ENCODE results near the gene DGKQ.

DGKQ gene

GRCh38 chr4:954211-955020 is 19.0 kb downstream of the DGKQ start:
- no peaks in the 10 kb centered on the region for H3K27me3 ChIP-seq (ENCODE audit: low read depth, low read length)
- peaks cover 5 to 41% of the 10 kb centered on the region in 2 donors for H3K36me3 ChIP-seq (ENCODE audit: control insufficient read depth in 1 of 2, insufficient read depth in 2 of 2, low read length in 2 of 2)
- H3K4me3 ChIP-seq (ENCODE audit: low read depth in 1 of 2, low read length in 2 of 2) = no peak overlapping the region
- H3K27ac ChIP-seq (ENCODE audit: low read length) = no peak overlapping the region
- H3K9me3 ChIP-seq (ENCODE audit: control insufficient read depth in 1 of 2, low read length in 2 of 2) = no peaks in the 10 kb centered on the region
- no peaks in the 10 kb centered on the region for H3K4me1 ChIP-seq (ENCODE audit: control insufficient read depth in 1 of 2, insufficient read depth in 2 of 2, low read length in 2 of 2)

GRCh38 chr4:953574-953915 is 19.8 kb downstream of the DGKQ start:
- Histone ChIP-seq H3K4me3 (ENCODE audit: low read depth in 1 of 2, low read length in 2 of 2) (no peak overlapping the region), H3K4me1 (ENCODE audit: control insufficient read depth in 1 of 2, insufficient read depth in 2 of 2, low read length in 2 of 2) (no peaks in the 10 kb centered on the region), H3K9me3 (ENCODE audit: control insufficient read depth in 1 of 2, low read length in 2 of 2) (no peaks in the 10 kb centered on the region), H3K27me3 (ENCODE audit: low read depth, low read length) (no peaks in the 10 kb centered on the region), H3K27ac (ENCODE audit: low read length) (no peak overlapping the region), H3K36me3 (ENCODE audit: control insufficient read depth in 1 of 2, insufficient read depth in 2 of 2, low read length in 2 of 2) (peaks cover 5 to 40% of the 10 kb centered on the region in 2 donors)

DNA sequence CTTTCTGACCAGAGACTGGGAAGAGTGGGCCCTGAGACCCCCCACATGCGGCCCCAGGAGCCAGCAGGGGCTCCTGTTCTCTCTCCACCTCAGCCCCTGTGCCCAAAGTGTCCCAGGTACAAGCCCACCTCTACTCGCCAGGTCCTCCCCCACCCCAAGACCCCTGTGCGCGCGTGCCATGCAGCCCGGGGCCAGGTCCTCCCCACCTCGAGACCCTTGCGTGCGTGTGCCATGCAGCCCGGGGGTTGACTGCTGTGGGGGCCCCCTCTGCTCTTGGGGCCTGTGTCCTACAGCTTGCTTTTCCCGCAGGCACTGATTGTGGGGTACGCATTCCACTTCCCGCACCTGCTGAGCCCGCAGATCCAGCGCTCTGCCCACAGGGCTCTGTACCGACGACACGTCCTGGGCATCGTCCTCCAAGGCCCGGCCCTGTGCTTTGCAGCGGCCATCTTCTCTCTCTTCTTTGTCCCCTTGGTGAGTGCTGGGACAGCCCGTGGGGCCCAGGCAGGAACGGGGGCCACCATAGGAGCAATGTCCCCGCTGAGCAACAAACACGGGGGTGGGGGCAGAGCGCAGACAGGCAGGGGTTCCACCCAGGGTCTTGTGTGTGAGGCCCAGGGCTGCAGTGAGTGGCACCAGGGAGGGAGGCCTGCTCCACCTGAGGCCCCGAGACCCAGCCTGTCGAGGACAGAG is 20.3 kb downstream of the DGKQ start:
- Histone ChIP-seq H3K27me3 (ENCODE audit: low read depth, low read length) (no peaks in the 10 kb centered on the region), H3K36me3 (ENCODE audit: control insufficient read depth in 1 of 2, insufficient read depth in 2 of 2, low read length in 2 of 2) (peaks cover 5 to 34% of the 10 kb centered on the region in 2 donors), H3K4me3 (ENCODE audit: low read depth in 1 of 2, low read length in 2 of 2) (no peak overlapping the region), H3K27ac (ENCODE audit: low read length) (no peak overlapping the region), H3K9me3 (ENCODE audit: control insufficient read depth in 1 of 2, low read length in 2 of 2) (no peaks in the 10 kb centered on the region), H3K4me1 (ENCODE audit: control insufficient read depth in 1 of 2, insufficient read depth in 2 of 2, low read length in 2 of 2) (no peaks in the 10 kb centered on the region)

DNA sequence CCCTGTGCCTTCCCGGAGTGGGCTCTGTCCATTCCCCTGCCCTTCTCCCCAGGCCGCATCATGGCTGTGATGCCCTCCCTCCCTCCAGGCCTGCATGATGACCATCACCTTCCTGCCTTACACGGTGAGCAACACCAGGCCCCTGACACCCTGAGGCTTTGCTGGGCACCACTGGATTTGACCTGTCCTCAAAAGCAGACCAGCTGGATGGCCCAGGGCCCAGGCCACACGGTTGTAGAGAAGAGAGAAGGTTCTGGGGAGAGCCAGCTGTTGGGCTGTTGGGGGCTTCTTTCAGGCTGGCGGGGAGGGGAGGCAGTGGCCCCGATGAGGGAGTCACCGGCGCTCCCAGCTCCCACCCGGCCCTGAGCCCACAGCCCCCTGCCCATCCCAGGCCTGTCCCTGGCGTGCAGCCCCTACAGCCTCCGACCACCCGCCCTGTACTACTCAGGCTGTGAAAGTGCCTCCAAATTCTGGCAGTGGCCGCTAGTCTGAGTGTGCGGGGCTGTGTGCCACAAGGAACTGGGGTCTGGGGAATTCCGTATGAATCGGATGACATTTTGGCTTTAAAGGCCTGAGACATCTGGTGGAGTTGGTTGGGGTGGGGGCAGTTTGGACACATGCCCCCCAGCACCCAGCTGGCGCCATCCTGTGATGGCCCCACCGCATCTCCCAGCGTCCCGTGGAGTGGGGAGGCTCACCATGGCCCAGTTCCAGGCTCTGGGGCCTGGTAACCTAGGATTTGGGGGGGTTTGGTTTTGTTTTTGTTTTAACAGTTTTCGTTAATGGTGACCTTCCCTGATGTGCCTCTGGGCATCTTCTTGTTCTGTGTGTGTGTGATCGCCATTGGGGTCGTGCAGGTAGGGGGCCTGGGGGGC is 21.5 kb downstream of the DGKQ start:
- Histone ChIP-seq H3K27me3 (ENCODE audit: low read depth, low read length) (no peaks in the 10 kb centered on the region), H3K27ac (ENCODE audit: low read length) (no peak overlapping the region), H3K4me1 (ENCODE audit: control insufficient read depth in 1 of 2, insufficient read depth in 2 of 2, low read length in 2 of 2) (no peaks in the 10 kb centered on the region), H3K9me3 (ENCODE audit: control insufficient read depth in 1 of 2, low read length in 2 of 2) (no peaks in the 10 kb centered on the region), H3K36me3 (ENCODE audit: control insufficient read depth in 1 of 2, insufficient read depth in 2 of 2, low read length in 2 of 2) (peaks cover 0 to 26% of the 10 kb centered on the region in 2 donors), H3K4me3 (ENCODE audit: low read depth in 1 of 2, low read length in 2 of 2) (no peak overlapping the region)

DNA sequence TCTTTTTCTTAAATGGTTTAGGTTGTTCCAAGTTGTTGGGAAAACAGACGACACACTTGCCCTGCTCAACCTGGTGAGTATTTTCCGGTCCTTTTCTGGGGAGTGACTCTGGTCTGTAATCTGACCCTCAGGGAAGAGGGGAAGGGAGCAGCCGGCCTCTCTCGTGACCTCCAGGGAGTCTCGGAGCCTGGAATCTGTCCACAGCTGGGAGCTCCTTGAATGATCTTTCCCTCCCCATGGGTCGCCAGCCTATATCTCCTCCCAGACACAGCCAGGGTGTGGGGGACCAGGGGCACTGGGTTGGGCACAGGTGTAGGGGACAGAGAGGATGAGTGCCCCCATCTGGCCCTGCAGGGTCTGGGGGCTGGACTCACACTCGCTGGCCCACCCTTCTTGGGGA is 22.2 kb downstream of the DGKQ start:
- no peak overlapping the region for H3K4me3 ChIP-seq (ENCODE audit: low read depth in 1 of 2, low read length in 2 of 2)
- H3K27me3 ChIP-seq (ENCODE audit: low read depth, low read length) = no peaks in the 10 kb centered on the region
- H3K36me3 ChIP-seq (ENCODE audit: control insufficient read depth in 1 of 2, insufficient read depth in 2 of 2, low read length in 2 of 2) = peaks cover 0 to 26% of the 10 kb centered on the region in 2 donors
- no peaks in the 10 kb centered on the region for H3K9me3 ChIP-seq (ENCODE audit: control insufficient read depth in 1 of 2, low read length in 2 of 2)
- no peaks in the 10 kb centered on the region for H3K4me1 ChIP-seq (ENCODE audit: control insufficient read depth in 1 of 2, insufficient read depth in 2 of 2, low read length in 2 of 2)
- H3K27ac ChIP-seq (ENCODE audit: low read length) = no peak overlapping the region

DNA sequence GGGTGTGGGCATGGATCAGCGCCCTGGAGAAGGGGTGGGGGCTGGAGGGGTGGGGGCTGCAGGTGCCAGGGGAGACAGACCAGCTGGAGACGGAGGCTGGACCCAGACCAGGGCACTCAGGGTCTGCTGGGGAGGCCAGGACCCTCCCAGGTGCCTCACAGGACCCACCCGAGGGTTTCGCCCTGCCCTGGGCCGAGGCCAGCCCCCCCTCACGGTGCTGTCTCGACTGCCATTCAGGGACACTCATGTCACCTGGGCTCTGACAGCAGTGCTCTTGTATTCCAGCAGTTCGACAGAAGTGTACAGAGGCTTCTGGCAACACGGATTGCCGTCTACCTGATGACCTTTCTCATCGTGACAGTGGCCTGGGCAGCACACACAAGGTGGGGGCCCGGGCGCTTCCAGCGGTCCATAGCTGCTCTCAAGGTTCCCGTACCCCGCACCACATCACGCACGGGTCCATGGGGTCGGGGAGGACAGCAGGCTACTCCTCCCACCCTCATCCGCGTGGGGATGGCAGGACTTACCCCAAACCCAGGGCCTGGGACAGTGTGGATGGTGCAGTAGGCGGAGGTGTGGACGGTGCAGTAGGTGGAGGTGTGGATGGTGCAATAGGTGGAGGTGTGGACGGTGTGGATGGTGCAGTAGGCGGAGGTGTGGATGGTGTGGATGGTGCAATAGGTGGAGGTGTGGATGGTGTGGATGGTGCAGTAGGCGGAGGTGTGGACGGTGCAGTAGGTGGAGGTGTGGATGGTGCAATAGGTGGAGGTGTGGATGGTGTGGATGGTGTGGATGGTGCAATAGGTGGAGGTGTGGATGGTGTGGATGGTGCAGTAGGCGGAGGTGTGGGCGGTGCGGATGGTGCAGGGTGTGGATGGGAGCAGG is 23.0 kb downstream of the DGKQ start:
- H3K27me3 ChIP-seq (ENCODE audit: low read depth, low read length) = no peaks in the 10 kb centered on the region

DNA sequence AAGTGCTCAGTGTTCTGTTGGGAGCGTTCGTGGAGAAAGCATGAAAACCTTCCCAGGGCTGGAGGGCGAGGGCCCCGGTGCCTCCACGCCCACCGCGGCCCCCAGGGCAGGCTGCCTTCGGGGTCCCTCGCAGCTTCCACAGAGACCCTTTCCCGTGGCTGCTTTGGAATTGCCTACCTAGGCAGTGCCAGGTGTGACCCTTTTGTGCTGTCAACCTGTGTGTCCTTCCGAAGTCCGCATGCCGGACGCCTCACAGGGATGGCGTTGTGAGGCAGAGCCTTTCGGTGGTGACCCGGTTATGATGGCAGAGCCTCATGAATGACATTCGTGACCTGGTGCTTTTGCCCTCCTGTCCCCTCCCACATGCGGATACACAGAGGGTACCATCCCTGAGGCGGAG is 23.7 kb downstream of the DGKQ start:
- Histone ChIP-seq H3K27me3 (ENCODE audit: low read depth, low read length) (no peaks in the 10 kb centered on the region), H3K4me1 (ENCODE audit: control insufficient read depth in 1 of 2, insufficient read depth in 2 of 2, low read length in 2 of 2) (no peaks in the 10 kb centered on the region), H3K4me3 (ENCODE audit: low read depth in 1 of 2, low read length in 2 of 2) (no peak overlapping the region), H3K9me3 (ENCODE audit: control insufficient read depth in 1 of 2, low read length in 2 of 2) (no peaks in the 10 kb centered on the region), H3K27ac (ENCODE audit: low read length) (no peak overlapping the region), H3K36me3 (ENCODE audit: control insufficient read depth in 1 of 2, insufficient read depth in 2 of 2, low read length in 2 of 2) (peaks cover 0 to 19% of the 10 kb centered on the region in 2 donors)

More for the DNA sequence above, 23.0 kb downstream of the DGKQ start:
- Histone ChIP-seq H3K27ac (ENCODE audit: low read length) (no peak overlapping the region), H3K4me3 (ENCODE audit: low read depth in 1 of 2, low read length in 2 of 2) (no peak overlapping the region), H3K9me3 (ENCODE audit: control insufficient read depth in 1 of 2, low read length in 2 of 2) (no peaks in the 10 kb centered on the region), H3K36me3 (ENCODE audit: control insufficient read depth in 1 of 2, insufficient read depth in 2 of 2, low read length in 2 of 2) (peaks cover 0 to 26% of the 10 kb centered on the region in 2 donors), H3K4me1 (ENCODE audit: control insufficient read depth in 1 of 2, insufficient read depth in 2 of 2, low read length in 2 of 2) (no peaks in the 10 kb centered on the region)

- no peaks in the 10 kb centered on the region for H3K27me3 ChIP-seq (ENCODE audit: low read depth, low read length)
- no peaks in the 10 kb centered on the region for H3K9me3 ChIP-seq (ENCODE audit: control insufficient read depth in 1 of 2, low read length in 2 of 2)
- H3K4me3 ChIP-seq (ENCODE audit: low read depth in 1 of 2, low read length in 2 of 2) = no peak overlapping the region
- H3K27ac ChIP-seq (ENCODE audit: low read length) = no peak overlapping the region
- peaks cover 0 to 12% of the 10 kb centered on the region in 2 donors for H3K36me3 ChIP-seq (ENCODE audit: control insufficient read depth in 1 of 2, insufficient read depth in 2 of 2, low read length in 2 of 2)
- no peaks in the 10 kb centered on the region for H3K4me1 ChIP-seq (ENCODE audit: control insufficient read depth in 1 of 2, insufficient read depth in 2 of 2, low read length in 2 of 2)
These were observed 24.5 kb downstream of the DGKQ start for GRCh38 chr4:948936-949300.

DNA sequence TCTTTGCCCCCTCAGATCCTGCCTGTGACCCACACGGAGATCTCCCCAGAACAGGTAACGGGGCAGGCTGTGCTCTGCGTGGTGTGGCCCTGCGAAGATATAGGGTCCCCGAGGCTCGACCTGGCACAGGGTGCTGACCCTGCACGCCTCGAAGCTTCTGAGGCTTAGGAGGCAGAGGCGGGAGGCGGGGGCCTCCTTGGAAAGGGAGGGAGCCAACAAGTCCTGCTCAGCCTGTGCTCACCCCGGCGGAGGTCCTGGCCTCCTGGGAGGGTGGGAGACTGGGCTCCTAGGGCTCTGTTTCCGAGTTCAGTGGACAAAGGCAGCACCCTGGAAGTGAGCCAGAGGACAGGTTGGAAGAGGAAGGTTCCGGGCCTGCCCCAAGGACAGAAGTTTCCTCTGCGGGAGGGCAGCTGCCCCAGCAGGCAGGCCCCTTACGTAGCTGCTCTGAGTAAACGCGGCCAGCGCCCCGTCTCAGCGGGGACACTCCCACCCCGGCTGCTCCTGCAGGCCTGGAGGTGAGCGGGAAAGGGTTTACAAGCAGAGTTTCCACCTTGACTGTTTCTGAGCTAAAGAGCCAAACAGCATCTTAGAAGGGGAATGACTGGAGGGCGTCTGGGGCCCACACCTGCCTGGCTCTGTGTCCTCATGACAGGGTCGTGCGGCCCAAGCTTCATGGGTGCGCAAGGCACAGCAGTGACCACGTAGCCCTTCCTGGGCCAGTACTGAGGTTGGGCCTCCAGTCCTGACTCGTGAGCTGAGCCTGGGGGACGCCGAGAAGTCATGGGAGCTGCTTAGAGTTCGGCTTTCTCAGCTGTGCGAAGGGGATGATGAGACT is 25.1 kb downstream of the DGKQ start:
- Histone ChIP-seq H3K4me3 (ENCODE audit: low read depth in 1 of 2, low read length in 2 of 2) (no peak overlapping the region), H3K9me3 (ENCODE audit: control insufficient read depth in 1 of 2, low read length in 2 of 2) (no peaks in the 10 kb centered on the region), H3K36me3 (ENCODE audit: control insufficient read depth in 1 of 2, insufficient read depth in 2 of 2, low read length in 2 of 2) (peaks cover 0 to 6% of the 10 kb centered on the region in 2 donors), H3K27ac (ENCODE audit: low read length) (no peak overlapping the region), H3K4me1 (ENCODE audit: control insufficient read depth in 1 of 2, insufficient read depth in 2 of 2, low read length in 2 of 2) (no peaks in the 10 kb centered on the region), H3K27me3 (ENCODE audit: low read depth, low read length) (no peaks in the 10 kb centered on the region)

DNA sequence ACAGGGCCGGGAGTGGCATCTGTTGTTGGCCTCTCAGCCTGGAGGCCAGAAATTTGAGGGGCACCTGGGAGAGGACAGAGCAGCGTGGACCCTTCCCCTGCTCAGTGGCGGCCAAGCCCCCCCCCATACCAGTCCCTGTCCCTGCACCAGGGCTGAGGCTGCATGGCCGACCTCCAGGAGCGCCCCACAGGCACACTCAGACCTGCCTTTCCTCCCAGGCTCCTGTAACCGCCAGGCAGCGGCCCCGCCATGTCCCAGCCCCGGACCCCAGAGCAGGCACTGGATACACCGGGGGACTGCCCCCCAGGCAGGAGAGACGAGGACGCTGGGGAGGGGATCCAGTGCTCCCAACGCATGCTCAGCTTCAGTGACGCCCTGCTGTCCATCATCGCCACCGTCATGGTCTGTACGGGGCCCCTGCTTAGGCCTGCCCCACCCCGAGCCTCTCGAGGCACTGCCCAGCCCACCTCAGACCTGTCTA is 25.8 kb downstream of the DGKQ start:
- no peaks in the 10 kb centered on the region for H3K36me3 ChIP-seq (ENCODE audit: control insufficient read depth in 1 of 2, insufficient read depth in 2 of 2, low read length in 2 of 2)
- no peak overlapping the region for H3K27ac ChIP-seq (ENCODE audit: low read length)
- H3K9me3 ChIP-seq (ENCODE audit: control insufficient read depth in 1 of 2, low read length in 2 of 2) = no peaks in the 10 kb centered on the region
- H3K4me1 ChIP-seq (ENCODE audit: control insufficient read depth in 1 of 2, insufficient read depth in 2 of 2, low read length in 2 of 2) = no peaks in the 10 kb centered on the region
- no peak overlapping the region for H3K4me3 ChIP-seq (ENCODE audit: low read depth in 1 of 2, low read length in 2 of 2)
- no peaks in the 10 kb centered on the region for H3K27me3 ChIP-seq (ENCODE audit: low read depth, low read length)
